Colon (tissue), 2 donors: Measurements from ENCODE around the gene GPR183.
A peak's percentile ranks its signal among the peaks of the same experiment; 100 is the strongest.

ENCODE experiments used
- FAIRE-seq: peaks from 2 replicates; lab custom pipeline; 2012; peaks lifted over from hg19 to GRCh38; lab: Jason Lieb, UNC
- donor health status: control.
- donor health status: control.

The GPR183 gene

GRCh38 chr13:99311748-99312492 lies 4.7 kb upstream of the GPR183 start:
- no peak for FAIRE-seq

GRCh38 chr13:99311137-99311536 lies 3.9 kb upstream of the GPR183 start:
- no peak for FAIRE-seq

- FAIRE-seq: no peak
Observed at GRCh38 chr13:99310382-99311031, 3.3 kb upstream of the GPR183 start.

GRCh38 chr13:99308471-99309087 lies 1.4 kb upstream of the GPR183 start:
- no peak for FAIRE-seq

- FAIRE-seq: peak; percentile 71
Observed at GRCh38 chr13:99307648-99308339, 595 bp upstream of the GPR183 start.

GRCh38 chr13:99305566-99305965 lies 1.6 kb downstream of the GPR183 start:
- FAIRE-seq: no peak

- no peak for FAIRE-seq
Observed at GRCh38 chr13:99305158-99305557, 2.0 kb downstream of the GPR183 start.

- FAIRE-seq: no peak
Observed at GRCh38 chr13:99304541-99304940, 2.7 kb downstream of the GPR183 start.

- no peak for FAIRE-seq
Observed at GRCh38 chr13:99303863-99304521, 3.2 kb downstream of the GPR183 start.

- FAIRE-seq: no peak
Observed at GRCh38 chr13:99302637-99303505, 4.3 kb downstream of the GPR183 start.

- FAIRE-seq: no peak
Observed at GRCh38 chr13:99301913-99302636, 5.1 kb downstream of the GPR183 start.

- no peak for FAIRE-seq
Observed at GRCh38 chr13:99301056-99301838, 6.0 kb downstream of the GPR183 start.

- no peak for FAIRE-seq
Observed at GRCh38 chr13:99299920-99300341, 7.3 kb downstream of the GPR183 start.

- FAIRE-seq: no peak
Observed at GRCh38 chr13:99299256-99299919, 7.8 kb downstream of the GPR183 start.

- FAIRE-seq: no peak
Observed at GRCh38 chr13:99298056-99298455, 9.1 kb downstream of the GPR183 start.

GRCh38 chr13:99297331-99297730 lies 9.9 kb downstream of the GPR183 start:
- FAIRE-seq: no peak

GRCh38 chr13:99296398-99296797 lies 10.8 kb downstream of the GPR183 start:
- peak; percentile 62 for FAIRE-seq

GRCh38 chr13:99295488-99296252 lies 11.5 kb downstream of the GPR183 start:
- FAIRE-seq: no peak
